Loucy (cell line): Measurements from ENCODE around the gene SPOCK1.

ENCODE experiments used
- CTCF ChIP-seq: fragments of 200-600 bp; sonication (generic); conservative IDR thresholded peaks from 2 replicates; pipeline ENCODE4 v1.5.1; 2014; ENCODE audit warnings: mild to moderate bottlenecking, antibody characterized with exemption, low read length
- EZH2phosphoT487 ChIP-seq: fragments of 200-600 bp; IDR thresholded peaks from 2 replicates; pipeline ENCODE4 v1.6.1; 2018; ENCODE audit warnings: antibody characterized with exemption, mild to moderate bottlenecking, moderate library complexity, borderline replicate concordance

DNA sequence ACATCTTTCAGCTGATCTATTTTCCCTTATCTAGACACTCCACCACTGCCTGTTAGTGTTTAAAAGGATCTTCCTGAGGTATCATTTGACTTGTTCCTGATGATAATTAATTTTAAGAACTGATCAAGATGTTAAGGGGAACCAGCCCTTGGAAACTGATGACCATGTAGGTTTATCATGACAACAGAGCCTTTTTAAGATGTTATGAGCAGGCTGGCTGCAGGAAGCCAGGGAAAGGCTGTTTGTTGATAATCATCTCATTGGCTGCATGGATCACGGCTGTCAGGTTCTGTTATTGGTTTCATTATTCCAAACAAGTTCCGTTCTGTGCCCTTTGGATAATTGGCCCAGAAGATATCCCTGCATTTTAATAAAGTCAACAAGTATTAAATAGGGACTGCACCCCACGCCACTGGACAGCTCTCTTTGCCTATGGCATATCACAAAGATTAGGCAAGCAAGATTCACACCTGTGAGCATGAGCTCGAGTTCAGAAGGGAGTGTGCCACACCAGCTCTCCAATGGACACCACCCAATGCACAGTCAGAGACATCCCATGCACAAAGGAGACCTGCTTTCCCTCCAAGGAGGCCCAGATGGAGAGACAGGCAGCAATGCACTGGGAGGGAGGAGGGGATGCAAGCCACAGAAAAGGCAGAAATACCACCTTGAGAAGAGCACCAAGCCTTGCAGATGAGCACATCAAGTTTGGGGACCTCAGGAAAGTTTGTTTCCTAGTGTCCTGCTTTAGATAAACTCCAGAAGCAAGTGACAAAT, 88.7 kb downstream of the SPOCK1 start:
- no peak for TF ChIP-seq CTCF
- no peak for TF ChIP-seq EZH2phosphoT487
